H1 (cell line): ENCODE data around the gene PDLIM4. TPM values are rescaled to one million over a fixed set of nuclear protein-coding genes. Genes with fewer than 3 reads are reported as not detected.

Experiments
- CTBP2 ChIP-seq: IDR thresholded peaks from 2 replicates; pipeline ENCODE4 v1.7.0; 2011; ENCODE audit warnings: borderline replicate concordance, mild to moderate bottlenecking, moderate library complexity, mixed read lengths, low read length; ENCODE audit not compliant: insufficient read depth, insufficient read length
- GTF2F1 ChIP-seq: IDR thresholded peaks from 2 replicates; pipeline ENCODE4 v1.6.1; 2012; ENCODE audit warnings: low read depth, low read length, improper control_type of control experiment, borderline replicate concordance
- MAFK ChIP-seq: IDR thresholded peaks from 2 replicates; pipeline ENCODE4 v1.6.1; 2012; ENCODE audit warnings: low read depth, mild to moderate bottlenecking, improper control_type of control experiment, low read length
- RFX5 ChIP-seq: IDR thresholded peaks from 2 replicates; pipeline ENCODE4 v1.6.1; 2011; ENCODE audit warnings: low read depth, low read length, improper control_type of control experiment, borderline replicate concordance
- SIX5 ChIP-seq: IDR thresholded peaks from 2 replicates; pipeline ENCODE4 v1.6.1; 2011; ENCODE audit warnings: mild to moderate bottlenecking, low read depth, low read length
- polyA plus RNA-seq, 7 experiments: library from polyadenylated mRNA; depleted of rRNA in 3 of 7; stranded (reverse) in 5 of 7; unstranded in 2 of 7; fragments of >200 nt in 5 of 7; fragments of 200-250 nt in 2 of 7; gene quantifications; 1 replicate in 5 of 7; 2 replicates in 1 of 7; 4 replicates in 1 of 7; pipeline versions ENCODE4 v1.2.1 to v1.2.3, GENCODE V29; 2011 to 2013; ENCODE audit warnings: missing spikeins in 2 of 7, mixed read lengths in 2 of 7
- total RNA-seq: library from RNA; stranded (reverse); fragmentation: NEBNext Ultra II Directional; extraction: Animal tissue kit (Norgen Biotek cat#: 25700); gene quantifications from 2 replicates; pipeline ENCODE4 v1.2.1, GENCODE V29; 2021
- TF ChIP-seq, protein P1 (sequence below), 3 experiments: IDR thresholded peaks; 1 replicate in 2 of 3; 2 replicates in 1 of 3; pipeline versions ENCODE4 v1.5.1 to v1.6.1; 2011; ENCODE audit warnings: low read length in 3 of 3, mild to moderate bottlenecking in 3 of 3, inconsistent platforms in 2 of 3, low read depth in 1 of 3, moderate library complexity in 1 of 3; ENCODE audit not compliant: insufficient read depth in 1 of 3; ENCODE audit errors: control extremely low read depth in 1 of 3
- TF ChIP-seq, protein P2 (sequence below): IDR thresholded peaks from 2 replicates; pipeline ENCODE4 v1.6.1; 2012; ENCODE audit warnings: inconsistent platforms

The PDLIM4 gene
- total and polyA plus RNA-seq, 2 of the 8 experiments (the other 6 are each of a cell fraction or from before 2014, with no cell fraction given) = 10.7 to 29.1 TPM

DNA sequence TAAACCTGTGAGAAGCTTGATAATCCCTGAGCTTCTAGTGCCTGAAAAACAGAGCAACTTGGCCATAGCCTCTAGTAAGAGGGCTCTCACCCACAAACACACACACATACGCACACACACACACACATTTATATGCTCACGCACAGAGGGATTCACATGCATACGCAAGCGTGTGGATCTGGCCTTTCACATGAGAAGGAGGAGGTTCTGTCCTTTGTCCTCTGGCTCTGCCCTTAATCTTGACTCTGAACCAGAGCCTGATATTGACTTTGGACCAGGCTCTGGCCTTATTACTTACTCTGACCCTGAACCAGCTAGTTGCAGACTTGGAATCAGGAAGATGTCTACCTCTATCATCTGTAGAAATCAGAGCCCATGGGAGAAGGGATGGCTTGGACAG, 19.8 kb upstream of the PDLIM4 start (continued):
- TF ChIP-seq, protein P1, sequence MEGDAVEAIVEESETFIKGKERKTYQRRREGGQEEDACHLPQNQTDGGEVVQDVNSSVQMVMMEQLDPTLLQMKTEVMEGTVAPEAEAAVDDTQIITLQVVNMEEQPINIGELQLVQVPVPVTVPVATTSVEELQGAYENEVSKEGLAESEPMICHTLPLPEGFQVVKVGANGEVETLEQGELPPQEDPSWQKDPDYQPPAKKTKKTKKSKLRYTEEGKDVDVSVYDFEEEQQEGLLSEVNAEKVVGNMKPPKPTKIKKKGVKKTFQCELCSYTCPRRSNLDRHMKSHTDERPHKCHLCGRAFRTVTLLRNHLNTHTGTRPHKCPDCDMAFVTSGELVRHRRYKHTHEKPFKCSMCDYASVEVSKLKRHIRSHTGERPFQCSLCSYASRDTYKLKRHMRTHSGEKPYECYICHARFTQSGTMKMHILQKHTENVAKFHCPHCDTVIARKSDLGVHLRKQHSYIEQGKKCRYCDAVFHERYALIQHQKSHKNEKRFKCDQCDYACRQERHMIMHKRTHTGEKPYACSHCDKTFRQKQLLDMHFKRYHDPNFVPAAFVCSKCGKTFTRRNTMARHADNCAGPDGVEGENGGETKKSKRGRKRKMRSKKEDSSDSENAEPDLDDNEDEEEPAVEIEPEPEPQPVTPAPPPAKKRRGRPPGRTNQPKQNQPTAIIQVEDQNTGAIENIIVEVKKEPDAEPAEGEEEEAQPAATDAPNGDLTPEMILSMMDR (IDR thresholded peaks at IDR 0.05; ENCODE audit: control extremely low read depth in 1 of 3, insufficient read depth in 1 of 3, low read depth in 1 of 3, low read length in 3 of 3) = no peak
- TF ChIP-seq GTF2F1 (no peak), RFX5 (no peak), SIX5 (no peak), CTBP2 (no peak), MAFK (no peak)
- TF ChIP-seq, protein P2, sequence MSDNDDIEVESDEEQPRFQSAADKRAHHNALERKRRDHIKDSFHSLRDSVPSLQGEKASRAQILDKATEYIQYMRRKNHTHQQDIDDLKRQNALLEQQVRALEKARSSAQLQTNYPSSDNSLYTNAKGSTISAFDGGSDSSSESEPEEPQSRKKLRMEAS = no peak
